GM10266 (cell line): ENCODE measurements around the gene OLFML2A.

ENCODE experiments used
- DNase-seq: peaks from one replicate; pipeline ENCODE4 v3.0.0; 2012; ENCODE audit errors: extremely low spot score
- CTCF ChIP-seq: IDR thresholded peaks from 2 replicates; pipeline ENCODE4 v1.5.1; 2012; ENCODE audit warnings: mild to moderate bottlenecking, low read depth; ENCODE audit not compliant: control insufficient read depth, insufficient read depth; ENCODE audit errors: missing control alignments

The OLFML2A gene

GRCh38 chr9:124778575-124779367 is 1.8 kb downstream of the OLFML2A start:
- no peak for DNase-seq
- TF ChIP-seq CTCF: no peak

GRCh38 chr9:124779368-124780059 is 2.6 kb downstream of the OLFML2A start:
- no peak for TF ChIP-seq CTCF
- DNase-seq: no peak

- no peak for TF ChIP-seq CTCF
Observed at GRCh38 chr9:124780060-124780756, 3.3 kb downstream of the OLFML2A start.

GRCh38 chr9:124780757-124781151 is 3.8 kb downstream of the OLFML2A start:
- TF ChIP-seq CTCF: no peak
- no peak for DNase-seq

More at GRCh38 chr9:124780060-124780756, 3.3 kb downstream of the OLFML2A start:
- no peak for DNase-seq

GRCh38 chr9:124781967-124782660 is 5.2 kb downstream of the OLFML2A start:
- no peak for TF ChIP-seq CTCF
- no peak for DNase-seq

GRCh38 chr9:124782661-124783574 is 6.0 kb downstream of the OLFML2A start:
- DNase-seq: no peak

More at GRCh38 chr9:124782661-124783574, 6.0 kb downstream of the OLFML2A start:
- TF ChIP-seq CTCF: no peak
